Spleen (tissue), 7 donors: ENCODE data around the gene NAALADL1.

Experiments
- CTCF ChIP-seq, 11 experiments: fragments of 200-600 bp in 7 of 11; fragments of 450-650 bp in 4 of 11; sonication (generic) in 4 of 11; IDR thresholded peaks in 8 of 11; conservative IDR thresholded peaks in 3 of 11; 1 replicate in 7 of 11; 2 replicates in 4 of 11; pipeline versions ENCODE4 v1.4.0 to v1.8.0; 2016 to 2021; ENCODE audit warnings: antibody characterized with exemption in 11 of 11, inconsistent platforms in 4 of 11, mild to moderate bottlenecking in 1 of 11
- POLR2A ChIP-seq, 3 donors: fragments of 450-650 bp; IDR thresholded peaks; one replicate each; pipeline ENCODE4 v1.5.1; 2017; ENCODE audit warnings: antibody characterized with exemption in 3 of 3, mild to moderate bottlenecking in 1 of 3
- POLR2AphosphoS5 ChIP-seq, 3 donors: sonication (generic); formaldehyde crosslinking; IDR thresholded peaks; one replicate each; pipeline ENCODE4 v1.5.1; 2017; ENCODE audit warnings: antibody characterized with exemption in 3 of 3
- donor health status: DM: no; HTN: no; CAD: no; lungs with moderate emphysema.
- donor health status: DM: no; HTN: no; CAD: no.
- donor health status: DM: no; HTN: no; CAD: no.

- TF ChIP-seq CTCF (IDR thresholded peaks at IDR 0.05 in 8 of 11, conservative IDR thresholded peaks at IDR 0.05 in 3 of 11): no peak
- TF ChIP-seq POLR2A (IDR thresholded peaks at IDR 0.05): no peak
- TF ChIP-seq POLR2AphosphoS5 (IDR thresholded peaks at IDR 0.05): no peak
Observed at GRCh38 chr11:65065851-65066250, 7.5 kb upstream of the NAALADL1 start.
